Measurements from ENCODE around the gene RPL18. TPM values are rescaled to one million over a fixed set of nuclear protein-coding genes. Genes with fewer than 3 reads are reported as not detected.
"Not testable (repeated sequence)": the region's sequence is repeated elsewhere in the genome, so short reads cannot be mapped to it uniquely, and the experiment has no call there.

The RPL18 gene
- total RNA-seq, 1 donor = 4,879 TPM

DNA sequence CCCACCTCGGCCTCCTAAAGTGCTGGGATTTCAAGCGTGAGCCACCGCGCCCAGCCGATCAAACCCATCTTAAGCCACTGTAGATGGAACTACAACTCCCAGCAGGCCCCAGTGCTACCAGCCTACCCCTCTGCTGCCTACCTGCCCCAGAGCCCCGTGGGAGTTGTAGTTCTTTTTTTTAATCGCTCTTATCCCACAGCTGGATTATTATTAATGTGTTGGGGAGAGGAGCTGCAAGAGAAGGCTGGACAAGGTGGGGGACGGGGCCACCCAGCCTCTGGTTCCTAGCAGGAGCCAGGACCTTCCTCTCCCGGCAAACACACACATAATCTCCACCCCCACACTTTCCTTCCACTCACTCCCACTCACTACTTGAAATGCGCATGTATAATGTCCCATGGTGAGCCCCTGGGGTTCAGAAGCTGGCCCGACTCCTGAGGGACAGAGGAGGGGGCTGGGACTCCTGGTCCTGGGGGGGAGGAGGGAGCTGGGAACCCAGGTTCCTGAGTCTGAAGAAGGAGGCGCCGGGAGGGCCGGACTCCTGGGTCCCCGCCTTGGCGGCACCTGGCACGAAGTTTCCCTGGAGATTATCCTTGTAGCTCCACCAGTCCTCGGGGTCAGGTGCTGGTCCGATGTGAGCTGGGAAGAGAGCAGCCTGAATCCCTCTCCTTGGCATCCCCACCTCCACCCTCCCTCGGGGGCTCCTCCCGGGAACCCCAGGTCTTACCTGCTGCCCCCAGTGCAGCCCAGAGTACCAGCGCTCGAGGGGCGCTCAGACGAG lies 26.1 kb upstream of the RPL18 start:
- peak in 2 of 3 donors; percentile 72 to 86 for DNase-seq (ENCODE audit: low read depth in 2 of 3, low spot score in 2 of 3)

DNA sequence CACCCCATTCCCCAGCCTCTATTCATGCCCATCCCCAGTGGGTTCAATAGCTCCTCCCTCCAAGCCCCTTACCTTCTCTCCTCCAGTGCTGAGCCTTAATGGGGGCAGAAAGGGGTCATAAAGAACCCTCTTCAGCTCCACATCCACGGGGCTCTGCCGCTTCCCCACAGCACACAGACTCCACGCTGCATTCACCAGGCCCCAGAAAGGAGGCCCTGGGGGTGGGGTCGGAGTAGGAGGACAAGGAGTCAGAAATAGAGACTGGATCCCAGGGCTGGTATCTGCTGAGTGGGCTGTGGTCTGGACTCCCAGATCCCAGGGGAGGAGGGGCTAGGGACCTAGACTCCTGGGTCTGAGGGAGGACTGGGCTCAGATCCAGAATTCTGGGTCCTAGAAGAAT lies 25.4 kb upstream of the RPL18 start:
- DNase-seq (ENCODE audit: low read depth in 2 of 3, low spot score in 2 of 3) = no peak

DNA sequence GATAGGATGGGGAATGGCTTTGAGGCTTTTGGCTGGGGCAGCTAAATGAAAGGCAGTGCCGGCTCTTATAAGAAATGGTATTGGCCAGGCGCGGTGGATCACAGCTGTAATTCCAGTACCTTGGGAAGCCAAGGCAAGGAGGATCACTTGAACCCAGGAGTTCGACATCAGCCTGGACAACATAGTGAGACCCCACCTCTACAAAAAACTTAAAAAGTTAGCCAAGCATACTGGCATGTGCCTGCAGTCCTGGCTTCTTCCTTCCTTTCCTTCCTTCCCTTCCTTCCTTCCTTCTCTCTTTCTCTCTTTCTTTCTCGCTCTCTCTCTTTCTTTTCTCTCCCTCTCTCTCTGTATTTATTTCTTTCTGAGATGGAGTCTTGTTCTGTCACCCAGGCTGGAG lies 23.9 kb upstream of the RPL18 start:
- no peak for DNase-seq (ENCODE audit: low read depth in 2 of 3, low spot score in 2 of 3)

DNA sequence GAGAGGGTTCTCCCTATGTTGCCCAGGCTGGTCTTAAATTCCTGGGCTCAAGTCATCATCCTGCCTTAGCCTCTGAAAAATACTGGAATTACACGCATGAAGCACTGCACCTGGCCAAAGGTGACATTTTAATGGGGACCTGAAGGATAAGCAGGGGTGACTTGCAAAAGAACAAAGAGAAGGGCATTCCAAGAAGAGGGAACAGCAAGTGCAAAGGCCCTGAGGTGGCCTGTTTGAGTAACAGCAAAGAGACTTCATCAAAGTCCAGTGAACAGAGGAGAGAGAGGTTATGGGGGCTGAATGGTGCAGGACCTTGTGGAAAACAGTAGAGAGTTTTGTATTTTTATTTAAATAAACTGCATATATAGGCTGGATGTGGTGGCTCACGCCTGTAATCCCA lies 22.9 kb upstream of the RPL18 start:
- DNase-seq (ENCODE audit: low read depth in 2 of 3, low spot score in 2 of 3) = no peak

DNA sequence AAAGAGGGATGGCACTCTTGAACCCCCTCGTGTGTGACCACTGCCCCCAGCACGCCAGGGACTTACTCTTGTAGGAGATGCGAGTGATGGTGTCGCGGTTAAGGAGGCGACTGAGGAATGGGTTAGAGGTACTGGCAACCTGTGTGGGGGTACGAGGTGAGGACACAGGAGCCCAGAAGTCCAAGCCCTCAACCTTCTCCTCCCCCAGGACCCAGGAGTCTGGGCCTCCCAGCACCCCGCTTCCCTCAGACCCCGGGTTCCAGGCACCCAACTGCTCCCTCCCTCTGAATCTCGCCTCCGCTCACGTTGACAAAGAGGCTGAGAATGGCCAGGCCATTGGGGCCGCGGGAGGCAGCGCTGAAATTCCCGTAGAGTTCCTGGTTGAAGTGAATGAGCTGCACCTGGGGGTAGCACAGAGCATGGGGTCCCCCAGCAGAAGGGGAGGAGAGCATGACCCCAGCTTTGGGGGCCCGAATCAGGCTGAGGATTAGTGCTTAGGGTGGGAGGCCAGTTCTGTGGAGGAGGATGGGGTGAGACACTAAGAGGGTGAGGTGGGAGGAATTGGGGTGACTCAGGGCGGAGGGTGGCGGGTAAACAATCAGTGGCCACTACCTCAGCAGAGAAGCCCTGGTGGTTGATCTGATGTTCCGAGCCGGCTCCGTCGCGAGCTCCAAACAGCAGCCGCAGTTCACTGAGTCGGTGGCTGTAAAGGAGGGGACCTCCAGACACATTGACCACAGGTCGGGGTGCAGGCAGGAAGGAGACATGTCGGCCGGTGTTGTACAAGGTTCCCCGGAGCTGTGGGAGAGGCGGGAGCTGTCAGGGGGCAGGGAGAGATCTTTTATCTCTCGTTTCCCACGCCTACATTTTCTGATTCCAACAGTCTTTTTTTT lies 20.8 kb upstream of the RPL18 start:
- no peak for DNase-seq (ENCODE audit: low read depth in 2 of 3, low spot score in 2 of 3)

DNA sequence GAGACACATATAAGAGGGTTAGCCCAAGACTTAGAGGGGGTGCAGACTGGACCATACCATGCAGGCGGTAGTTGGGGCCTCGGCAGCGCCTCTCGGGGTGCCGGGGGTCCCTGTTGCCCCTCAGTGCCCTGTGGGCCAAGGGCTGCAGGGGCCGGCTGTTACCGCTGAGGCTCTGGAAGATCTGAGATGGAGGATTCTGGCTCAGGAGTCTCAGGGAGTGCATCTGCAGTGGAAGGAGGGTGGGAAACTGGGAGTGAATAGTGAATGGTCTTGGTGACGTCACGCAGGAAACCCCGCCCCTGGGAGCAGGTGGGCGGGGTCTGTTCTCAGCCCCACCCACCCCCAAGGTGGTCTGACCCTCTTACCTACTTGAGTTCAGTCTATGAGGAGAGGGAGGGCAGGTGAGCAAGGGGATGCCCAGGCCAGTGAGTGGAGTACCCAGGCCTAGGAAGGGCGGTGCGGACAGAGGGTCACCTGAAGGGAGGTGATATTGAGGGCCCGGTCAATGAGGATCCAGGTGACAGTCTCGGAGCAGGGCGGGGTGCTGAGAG lies 19.9 kb upstream of the RPL18 start:
- DNase-seq (ENCODE audit: low read depth in 2 of 3, low spot score in 2 of 3) = no peak

DNA sequence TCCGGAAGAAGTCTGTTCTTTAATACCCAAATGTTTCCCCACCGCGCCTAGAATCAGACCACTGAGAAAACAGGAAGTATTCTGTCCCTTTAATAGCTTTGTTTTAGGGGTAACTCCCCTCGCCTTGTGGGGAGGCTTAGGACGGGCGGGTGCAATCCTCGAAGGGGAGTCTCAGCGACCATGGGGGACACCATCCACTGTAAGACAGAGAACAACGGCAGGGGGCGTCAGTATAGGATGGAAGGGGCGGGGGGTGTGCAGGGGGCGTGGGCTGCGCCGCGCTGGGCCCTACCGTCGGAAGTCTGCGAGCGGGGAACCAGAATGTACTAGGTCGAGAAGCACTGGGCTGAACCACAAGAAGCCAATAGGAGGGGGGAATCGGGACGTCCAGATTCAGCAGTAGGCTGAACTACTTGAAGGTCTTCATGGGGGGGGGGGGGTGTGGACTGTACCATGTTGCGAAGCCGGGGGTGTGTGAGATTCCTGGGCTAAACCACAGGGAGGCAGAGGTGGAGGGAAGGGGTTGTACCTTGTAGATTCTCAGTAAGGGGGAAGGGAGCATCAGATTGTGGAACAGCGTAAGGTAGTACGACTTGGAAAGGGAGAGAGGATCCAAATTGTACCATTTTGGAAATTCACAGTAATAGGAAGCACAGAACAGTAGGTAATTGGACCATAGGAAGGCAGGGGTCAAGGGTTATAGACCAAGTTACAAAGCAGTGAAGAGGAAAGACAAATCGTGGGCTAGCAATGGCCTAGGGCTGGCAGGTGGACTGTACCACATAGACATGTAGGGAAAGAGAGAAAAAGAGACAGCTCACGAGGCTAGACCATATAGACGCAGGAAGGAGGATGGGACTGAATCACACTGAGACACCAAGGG lies 19.2 kb upstream of the RPL18 start:
- DNase-seq (ENCODE audit: low read depth in 2 of 3, low spot score in 2 of 3) = peak; percentile 80 to 95 (median 95)

DNA sequence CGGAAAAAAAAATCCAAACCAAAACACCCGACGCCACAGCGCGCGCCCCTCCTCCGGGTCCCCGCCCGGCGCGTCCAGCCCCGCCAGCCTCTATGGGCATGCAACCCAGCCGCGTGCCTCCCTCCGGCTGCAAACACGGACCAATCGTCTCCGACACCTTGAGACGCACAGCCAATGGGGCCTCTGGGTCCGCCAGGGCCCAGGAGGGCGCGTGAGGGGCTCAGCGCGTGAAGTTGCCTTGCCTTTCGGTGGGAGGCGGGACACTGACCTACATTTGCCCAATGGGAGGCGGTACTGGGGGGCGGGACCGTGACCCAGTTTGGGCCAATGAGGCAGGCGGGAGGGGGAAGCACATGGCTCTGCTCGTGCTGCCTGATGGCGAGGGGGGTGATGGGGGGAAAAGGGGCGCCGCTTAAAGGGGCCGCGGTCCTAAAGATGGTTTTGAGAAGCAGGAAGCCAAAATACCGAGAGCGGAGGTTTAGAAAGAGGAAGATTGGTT lies 18.5 kb upstream of the RPL18 start:
- DNase-seq (ENCODE audit: low read depth in 2 of 3, low spot score in 2 of 3) = peak; percentile 94 to 100 (median 100)

DNA sequence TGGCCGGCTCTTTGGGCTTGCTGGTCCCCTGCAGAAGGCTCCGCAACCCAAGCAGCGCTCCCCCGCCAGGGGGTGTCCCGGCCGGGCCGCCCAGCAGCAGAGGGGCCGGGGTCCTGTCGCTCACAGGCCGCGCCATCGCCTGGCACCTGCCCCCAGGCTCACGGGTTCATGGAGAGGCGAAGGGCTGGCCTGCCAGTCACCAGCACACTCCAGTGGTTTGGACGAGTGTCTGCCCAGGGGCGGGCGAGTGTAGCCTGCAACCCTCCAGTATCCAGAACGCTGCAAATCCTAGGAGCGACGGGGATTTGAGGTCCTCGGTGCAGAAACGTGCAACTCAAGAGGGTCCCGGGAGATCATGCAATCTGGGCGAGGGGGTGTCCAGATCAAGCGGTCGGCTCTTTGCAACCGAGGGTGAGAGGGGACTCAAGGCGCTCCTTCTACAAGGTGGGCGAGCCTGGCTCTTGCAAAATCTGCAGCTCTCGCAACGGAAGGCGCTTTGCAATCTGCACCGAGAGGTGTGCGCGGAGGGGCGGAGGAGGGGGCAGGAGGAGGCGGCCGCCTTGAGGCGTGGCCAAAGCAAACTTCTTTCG lies 18.0 kb upstream of the RPL18 start, which contains the start of gene DBP:
DBP (minus strand) TSS at position 521 of the 590 bp plus-strand sequence; CDS start at position 136, 385 bp downstream.
- DNase-seq (ENCODE audit: low read depth in 2 of 3, low spot score in 2 of 3) = peak in 1 of 3 donors; percentile 49

DNA sequence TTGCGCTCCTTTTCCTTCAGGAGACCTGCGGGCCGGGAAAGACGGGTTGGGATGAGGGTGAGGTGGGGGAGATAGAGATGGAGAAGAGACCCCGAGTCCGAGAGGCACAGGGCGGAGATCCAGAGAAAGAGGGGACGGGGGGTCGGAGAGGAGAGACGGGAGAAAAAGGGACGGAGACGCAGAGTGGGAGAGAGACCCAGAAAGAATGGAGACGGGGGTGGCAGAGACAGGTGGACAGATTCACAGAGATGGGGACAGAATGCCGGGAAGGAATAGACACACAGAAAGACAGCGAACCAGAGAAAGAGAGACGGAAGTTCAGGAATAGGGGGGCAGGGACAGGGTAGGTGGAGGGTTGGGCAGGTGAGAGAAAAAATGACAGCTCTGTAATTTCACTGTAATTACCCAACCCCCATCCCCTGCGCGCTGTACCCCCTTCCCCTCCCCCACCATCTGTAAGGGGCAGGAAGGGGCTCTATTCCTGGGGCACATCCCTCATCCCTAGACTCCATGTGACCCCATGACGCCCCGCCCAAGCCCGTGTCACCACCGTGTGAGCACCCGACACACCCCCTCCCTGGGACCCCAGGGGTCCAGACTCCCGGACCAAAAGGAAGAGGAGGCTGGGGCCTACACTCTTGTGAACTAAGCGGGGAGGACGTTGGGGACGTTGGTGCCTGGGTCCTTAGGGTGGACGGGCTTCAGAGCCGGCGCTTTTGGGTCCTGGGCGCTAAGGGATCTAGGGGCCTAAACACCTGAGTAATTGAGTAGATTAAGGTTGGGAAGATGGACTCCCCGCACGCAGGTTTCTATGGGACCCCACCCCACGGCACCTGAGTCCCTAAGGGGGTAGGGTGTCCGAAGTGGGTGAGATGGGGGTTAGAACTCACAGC lies 17.2 kb upstream of the RPL18 start:
- no peak for DNase-seq (ENCODE audit: low read depth in 2 of 3, low spot score in 2 of 3)

DNA sequence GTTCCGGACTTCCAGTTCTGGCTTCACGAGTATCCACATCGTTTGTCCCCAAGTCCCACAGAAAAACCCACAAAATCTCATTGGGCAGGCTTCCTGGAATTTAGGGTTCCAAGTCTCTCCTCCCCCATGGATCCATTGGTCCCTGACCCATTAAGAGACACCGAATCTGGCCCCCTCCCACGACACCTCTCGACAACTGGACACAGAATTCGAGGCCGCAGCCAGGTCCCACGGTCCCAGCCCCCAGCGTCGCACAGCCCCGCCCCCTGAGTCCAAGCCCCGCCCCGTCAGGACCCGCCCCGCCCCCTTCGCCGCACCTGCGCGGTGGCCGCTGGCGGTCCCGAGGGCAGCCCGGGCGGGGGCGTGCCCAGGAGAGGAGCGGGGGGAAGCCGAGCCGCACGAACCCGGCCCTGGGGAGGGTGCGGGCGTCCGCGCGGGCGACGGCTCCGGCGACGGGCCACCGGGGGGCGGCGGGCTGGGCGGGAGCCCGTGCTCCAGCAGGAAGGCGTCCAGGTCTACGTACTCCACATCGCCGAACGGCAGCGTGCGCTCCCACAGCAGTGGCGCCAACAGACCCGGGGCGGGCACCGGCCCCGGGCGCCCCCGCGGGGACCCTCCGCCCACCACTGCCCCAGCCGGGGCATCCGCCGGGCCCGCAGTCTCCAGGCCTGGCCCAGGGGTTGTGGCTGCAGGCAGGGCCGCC lies 16.4 kb upstream of the RPL18 start:
- peak; percentile 62 to 72 (median 67) for DNase-seq (ENCODE audit: low read depth in 2 of 3, low spot score in 2 of 3)

DNA sequence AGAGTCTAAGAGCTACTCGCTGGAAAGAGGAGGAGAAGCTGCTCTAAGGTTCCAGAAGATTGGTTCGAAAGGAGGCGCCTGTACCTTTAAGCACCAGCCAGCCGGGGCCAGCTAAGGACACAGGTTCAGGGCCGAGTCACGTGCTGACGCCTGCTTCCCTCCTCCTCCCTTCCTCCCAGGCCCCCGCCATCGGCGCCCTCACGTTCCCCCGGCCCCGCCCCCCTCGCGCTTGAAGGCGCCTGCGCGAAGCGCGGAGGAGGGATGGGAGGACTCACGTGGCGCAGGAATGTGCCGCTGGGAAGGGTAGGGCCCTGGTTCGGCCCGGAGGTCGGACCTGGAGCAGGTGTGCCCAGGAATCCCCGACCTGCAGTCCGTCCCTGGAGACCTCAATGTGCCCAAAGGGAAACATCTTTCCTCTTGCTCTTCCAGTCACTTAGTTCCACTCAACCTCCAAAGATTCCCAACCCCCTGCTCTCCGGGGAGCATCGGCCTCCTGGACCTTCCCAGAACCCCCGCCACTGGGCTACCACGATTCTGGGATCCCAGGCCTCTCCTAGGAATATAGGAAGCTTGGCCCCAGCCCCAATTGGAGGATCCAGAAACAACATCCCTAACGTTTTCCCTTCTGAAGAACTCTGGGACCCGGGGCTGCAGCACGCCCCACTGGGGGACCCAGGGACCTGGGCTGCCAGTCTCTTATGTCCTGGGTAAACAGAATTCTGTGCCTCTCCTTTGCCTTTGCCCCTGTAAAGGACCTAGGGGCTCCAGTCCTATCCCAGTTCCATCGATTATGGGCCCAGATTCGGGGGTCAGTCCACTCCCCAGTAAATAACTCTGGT lies 15.7 kb upstream of the RPL18 start:
- peak; percentile 80 to 96 (median 95) for DNase-seq (ENCODE audit: low read depth in 2 of 3, low spot score in 2 of 3)

DNA sequence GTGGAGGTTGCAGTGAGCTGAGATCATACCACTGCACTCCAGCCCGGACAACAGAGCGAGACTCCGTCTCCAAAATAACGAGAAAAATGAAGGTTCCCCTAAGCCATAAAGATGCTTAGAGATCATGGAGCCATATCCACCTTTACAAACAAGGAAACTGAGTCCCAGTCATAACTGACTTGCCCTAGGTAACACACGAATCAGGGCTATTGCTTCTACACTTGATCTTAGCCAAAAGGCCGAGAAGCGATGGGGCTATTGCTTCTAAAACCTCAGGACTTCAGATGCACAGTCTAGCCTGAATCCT lies 15.0 kb upstream of the RPL18 start:
- DNase-seq (ENCODE audit: low read depth in 2 of 3, low spot score in 2 of 3) = no peak

DNA sequence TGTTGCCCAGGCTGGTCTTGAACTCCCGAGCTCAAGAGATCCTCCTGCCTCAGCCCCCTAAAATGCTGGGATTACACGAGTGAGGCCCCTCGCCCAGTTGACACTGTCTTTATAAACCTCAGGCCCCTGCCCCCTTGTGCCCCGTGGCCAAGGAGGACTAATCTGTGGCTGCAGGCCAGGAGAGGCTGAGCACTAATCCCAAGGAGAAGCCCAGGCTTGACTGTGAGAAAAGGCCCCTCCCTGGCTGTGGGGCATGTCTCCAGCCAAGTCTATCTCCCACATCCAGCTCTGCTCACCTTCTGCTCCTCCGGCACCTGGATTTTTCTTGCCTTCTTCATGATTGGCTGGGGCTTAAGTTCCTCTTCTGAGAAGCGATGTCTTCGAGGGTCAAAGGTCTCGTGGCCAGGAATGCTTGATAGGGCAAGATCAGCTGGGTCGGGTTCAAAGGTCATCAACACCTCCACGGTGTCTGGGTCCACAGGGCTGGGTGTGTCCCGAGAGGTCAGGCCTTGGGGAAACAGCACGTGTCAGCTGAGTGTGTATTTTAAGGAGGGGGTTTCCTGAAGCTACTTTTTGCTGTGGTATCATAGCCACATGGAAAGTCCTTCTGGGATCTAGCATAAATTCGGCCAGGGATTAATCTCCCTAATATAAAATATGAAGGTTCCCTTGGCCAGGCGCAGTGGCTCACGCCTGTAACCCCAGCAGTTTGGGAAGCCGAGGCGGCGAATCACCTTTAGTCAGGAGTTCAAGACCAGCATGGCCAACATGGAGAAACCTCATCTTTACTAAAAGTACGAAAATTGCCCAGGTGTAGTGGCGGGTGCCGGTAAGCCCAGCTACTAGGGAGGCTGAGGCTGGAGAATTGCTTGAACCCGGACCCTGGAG lies 14.4 kb upstream of the RPL18 start:
- no peak for DNase-seq (ENCODE audit: low read depth in 2 of 3, low spot score in 2 of 3)

DNA sequence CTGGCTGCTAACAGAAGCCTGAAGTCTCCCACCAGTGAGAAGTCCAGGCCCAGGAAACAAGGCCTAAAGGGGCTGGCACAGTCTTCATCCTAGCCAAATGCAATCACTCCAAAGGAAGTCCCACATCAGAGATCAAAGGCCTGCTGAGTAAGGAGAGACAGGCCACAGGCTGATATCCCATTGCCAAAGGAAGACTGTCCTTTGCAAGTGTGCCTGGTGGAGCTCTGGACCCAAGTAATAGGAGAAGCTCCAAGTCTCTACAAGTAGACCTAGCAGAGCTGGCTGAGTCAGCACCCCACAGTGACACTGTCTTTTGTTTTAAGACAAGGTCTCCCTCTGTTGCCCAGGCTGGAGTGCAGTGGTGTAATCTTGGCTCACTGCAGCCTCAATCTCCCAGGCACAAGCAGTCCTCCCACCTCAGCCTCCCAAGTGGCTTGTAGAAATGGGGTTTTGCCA lies 13.7 kb upstream of the RPL18 start:
- no peak for DNase-seq (ENCODE audit: low read depth in 2 of 3, low spot score in 2 of 3)

DNA sequence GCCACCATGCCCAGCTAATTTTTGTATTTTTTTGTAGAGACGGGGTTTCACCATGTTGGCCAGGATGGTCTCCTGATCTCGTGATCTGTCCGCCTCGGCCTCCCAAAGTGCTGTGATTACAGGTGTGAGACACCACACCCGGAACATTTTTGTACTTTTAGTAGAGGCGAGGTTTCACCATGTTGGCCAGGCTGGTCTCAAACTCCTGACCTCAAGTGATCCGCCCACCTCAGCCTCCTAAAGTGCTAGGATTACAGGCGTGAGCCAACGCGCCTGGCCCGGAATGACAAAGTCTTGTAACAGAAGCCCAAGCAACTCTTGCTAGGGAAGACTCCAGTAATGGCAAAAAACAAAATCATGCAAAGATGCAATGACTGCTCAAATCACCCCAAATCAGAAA lies 13.3 kb upstream of the RPL18 start:
- not testable (repeated sequence) for DNase-seq (ENCODE audit: low read depth in 2 of 3, low spot score in 2 of 3)
